ENCODE data around the gene THEM5.
"Not testable (repeated sequence)": the region's sequence is repeated elsewhere in the genome, so short reads cannot be mapped to it uniquely, and the experiment has no call there.

Gene THEM5

DNA sequence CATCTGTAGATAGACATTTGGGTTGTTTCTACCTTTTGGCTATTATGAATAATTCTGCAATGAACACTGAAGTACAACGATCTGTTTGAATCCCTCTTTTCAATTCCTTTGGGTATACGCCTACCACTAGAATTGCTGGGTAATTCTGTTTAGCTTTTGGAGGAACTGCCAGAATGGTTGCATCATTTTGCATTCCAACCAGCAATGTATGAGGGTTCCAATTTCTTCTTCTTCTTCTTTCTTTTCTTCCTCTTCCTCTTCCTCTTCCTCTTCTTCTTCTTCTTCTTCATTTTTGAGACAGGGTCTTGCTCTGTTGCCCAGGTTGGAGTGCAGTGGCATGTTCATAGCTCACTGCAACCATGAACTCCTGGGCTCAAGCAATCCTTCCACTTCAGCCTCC lies 13.8 kb upstream of the THEM5 start:
- no peak for DNase-seq

DNA sequence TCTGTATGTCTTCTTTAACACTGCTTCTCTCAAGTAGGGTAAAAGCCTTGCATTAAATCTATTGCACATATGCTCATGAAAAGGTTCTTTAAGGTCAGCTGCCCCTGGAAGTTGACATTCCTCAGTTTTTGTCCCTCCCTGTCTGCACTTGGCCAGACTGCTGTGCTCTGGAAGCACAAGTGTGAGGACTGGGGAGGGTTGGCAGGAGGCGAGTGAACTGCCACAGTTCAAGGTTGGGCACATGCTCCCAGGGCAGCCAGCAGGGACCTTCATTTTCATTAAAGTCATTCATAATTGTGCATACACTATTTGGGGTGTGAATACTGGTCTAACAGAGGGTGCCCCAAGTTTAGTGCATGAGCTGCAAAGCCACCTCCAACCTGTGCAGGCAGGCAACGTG lies 10.9 kb upstream of the THEM5 start:
- DNase-seq, result no peak

DNA sequence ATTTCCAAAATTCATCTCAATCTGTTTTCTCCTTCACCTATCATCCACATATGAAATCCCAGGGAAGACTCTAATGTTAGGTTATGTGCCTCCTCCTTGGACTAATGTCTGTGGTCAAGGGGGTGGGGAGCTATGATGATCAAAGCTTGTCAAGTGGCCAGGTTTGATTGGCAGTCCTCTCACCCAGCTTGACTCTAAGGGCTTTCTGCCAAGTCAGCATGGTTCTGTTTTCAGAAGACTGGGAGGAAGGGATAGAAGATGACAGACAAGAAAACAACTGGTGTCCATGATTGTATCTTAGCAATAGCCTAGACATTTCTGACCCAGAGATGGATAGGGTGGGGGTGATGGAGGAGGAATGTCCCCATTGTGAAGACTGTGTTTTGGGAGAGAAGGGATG lies 9.1 kb upstream of the THEM5 start:
- no peak for DNase-seq

DNA sequence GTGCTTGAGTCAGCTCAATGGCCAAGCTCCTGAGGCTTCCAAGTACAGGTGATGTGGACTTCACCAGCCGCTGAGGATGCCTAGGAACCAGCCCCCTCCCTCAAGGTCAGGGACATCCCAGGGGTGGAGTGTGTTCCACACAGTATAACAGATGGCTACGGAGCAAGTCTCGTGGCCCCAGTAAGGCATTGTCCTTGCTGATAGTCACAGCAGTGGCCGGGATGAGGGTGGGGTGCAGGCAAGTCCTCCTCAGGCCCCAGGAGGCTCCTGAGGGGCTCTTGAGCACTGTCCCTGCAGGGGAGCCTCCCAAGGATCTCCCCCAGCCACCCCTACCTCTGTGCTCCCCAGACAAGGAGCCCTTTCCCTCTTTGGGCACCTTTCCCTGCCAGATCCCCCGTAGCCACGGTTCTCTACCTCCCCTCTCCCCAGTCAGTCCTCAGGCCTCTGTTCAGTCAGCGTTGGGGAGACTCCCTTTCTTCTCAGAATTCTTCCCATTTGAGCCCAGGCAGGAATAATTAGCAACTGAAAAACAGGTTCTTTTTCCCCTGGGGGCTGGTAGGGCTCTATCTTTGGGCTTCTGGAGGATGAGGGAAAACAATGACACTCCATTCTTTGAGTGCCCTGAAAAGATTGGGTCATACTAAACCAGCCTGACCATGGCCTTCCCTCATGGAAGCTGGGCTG lies 7.1 kb upstream of the THEM5 start:
- DNase-seq, result no peak

DNA sequence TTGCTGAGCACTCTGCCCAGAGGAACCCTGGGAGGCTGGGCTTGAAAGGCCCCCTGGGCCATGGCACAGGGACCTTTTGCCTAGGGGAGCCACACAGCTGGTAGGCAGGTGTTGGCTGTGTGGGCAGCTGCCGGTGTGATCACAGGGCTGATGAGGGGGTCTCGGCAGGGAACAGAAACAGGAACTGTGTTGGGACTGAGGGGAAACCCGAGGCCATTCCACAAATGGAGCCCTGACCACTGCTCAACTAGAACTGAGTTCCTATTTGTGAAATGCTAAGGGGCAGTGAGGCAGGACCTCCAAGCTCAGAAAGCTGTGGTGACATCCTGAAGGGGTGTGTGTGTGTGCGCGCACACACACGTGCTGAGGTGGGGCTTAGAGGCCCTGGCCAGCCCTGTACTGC lies 6.4 kb upstream of the THEM5 start:
- no peak for DNase-seq

DNA sequence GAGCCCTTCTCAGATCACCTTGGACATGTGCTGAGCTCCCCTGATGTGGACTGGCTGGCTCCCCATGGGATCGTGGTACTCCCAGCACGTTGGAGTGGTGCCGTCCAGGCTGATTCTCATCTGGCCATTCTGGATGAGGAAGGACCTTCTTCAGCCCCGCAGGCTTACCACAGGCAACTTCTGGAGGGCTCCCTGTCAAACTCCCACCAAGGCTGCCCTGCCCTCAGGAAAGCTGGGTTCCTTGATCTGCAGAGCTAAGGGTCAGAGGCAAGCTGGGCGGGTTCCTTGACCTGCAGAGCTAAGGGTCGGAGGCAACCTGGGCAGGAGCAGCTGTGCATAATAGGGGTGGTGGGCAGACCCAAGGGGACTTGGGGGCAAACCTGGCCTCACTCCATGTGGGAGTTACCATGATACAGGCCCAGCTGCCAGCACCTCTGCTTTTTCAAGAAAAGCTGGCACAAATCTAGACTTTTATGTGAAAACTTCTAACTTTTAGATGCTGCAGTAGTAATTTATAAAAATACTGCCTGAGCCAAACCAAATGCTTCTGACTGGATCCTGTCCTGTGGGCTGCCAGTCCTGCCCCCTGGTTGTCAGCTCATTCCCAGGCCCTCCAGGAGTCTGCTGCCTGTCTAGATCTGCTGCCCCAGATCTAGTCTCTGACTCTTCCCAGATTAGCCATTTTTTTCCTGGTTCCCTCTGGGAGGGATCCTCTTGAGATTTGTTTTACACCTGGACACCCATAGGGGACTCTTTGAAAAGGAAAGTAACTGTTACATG lies 5.6 kb upstream of the THEM5 start:
- DNase-seq, result no peak

DNA sequence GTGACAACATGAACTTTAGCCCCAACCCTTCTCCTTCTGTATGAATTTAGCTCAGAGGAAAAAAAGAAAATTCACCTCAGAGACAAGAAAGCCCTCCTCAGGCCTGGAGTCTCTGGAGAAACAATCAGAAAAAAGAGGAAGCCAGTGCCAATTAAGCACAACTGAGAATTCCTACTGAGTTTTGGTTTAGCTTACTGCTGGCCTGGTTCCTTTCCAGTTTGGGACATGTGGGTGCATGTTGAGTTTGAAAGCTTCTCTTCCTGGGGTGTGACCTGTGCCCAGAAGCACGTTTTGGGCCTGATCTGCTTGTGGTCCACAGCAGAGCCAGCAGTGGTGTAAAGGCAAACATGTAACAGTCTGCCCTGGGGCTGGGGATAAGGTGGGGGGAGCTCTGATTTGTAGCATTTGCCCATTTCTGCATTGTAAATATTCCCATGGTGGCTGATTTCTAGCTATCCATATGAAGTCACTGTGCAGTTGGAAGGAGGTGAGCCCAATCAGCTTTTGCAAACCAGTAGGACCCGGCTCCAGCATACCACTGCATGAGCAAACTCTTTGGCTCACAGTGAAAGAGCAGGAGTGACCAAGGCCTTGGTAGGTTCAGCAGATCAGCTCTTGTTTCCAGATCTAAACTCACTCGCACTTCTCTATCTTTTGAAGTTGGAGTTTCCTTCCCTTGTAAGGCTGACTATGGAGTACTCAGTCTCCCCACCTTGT lies 4.7 kb upstream of the THEM5 start:
- DNase-seq, result no peak

DNA sequence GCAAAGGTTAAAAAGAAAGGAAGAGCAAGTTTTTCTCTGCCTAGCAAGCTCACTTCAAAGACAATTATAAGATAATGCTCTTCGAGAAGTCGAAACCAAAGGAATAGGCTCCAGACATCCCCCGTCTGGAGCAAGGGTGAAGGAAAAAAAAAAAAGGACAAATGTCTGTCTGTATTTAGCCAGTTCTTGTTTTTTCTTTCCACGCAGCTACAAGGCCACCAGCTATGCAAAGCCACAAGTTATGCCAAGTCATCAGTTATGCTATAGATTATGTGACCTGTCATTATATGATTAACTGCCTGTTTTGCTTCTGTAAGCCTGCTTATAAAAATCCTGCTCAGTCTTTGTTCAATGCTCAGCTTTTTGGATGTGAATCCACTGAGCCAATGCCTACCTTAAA lies 2.4 kb upstream of the THEM5 start:
- DNase-seq, result no peak

DNA sequence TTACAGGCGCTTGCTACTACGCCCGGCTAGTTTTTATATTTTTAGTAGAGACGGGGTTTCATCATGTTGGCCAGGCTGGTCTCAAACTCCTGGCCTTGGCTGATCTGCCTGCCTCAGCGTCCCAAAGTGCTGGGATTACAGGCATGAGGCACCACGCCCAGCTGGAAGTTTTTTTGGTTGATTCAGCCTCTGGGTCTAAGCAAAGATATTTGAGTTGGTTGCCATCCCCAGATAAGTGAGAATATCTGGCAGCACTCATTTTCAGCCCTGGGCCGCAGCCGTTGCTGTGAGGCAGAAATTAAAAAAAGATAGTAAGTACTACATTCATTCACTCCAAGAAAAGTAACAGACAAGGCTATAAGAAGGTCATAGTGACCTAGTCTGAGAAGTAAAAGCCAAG lies 2.0 kb upstream of the THEM5 start:
- DNase-seq, result not testable (repeated sequence)

DNA sequence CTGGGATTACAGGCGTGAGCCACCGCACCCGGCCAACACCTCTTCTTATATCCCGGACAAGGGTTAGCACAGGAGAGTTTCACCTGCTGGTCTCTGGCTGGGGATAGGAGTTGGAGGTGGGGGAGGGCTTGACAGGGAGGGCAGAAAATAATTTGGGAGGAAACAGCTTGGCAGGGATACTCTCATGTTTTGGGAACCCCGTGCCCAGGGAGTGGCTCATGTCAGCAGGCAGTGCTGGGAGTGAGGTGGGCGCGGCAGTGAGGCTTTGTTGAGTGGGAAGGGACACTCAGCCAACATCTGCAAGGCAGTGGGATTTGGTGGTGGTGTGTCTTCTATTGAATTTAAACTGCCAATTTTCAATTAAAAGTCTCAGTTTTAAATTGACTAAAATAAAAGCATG lies 1.1 kb upstream of the THEM5 start:
- DNase-seq, result no peak

DNA sequence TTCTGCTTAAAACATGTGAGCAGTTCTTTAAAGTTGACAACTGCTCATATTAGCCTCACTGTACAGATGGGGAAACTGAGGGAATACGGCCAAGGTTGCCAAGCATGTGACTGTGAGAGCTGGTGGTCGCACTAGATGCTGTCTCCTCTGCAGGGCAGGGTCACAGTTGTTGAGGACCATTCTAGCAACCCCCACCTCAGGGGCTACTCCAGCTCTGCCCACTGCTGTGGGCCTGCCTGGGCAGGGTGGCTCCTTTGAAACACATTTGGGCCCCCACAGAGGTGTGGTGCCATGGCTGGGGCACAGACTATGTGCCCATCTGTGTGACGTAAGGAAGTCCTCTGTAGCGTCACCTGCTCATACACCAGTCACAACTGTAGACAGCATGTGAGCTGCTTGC lies 779 bp downstream of the THEM5 start:
- no peak for DNase-seq

DNA sequence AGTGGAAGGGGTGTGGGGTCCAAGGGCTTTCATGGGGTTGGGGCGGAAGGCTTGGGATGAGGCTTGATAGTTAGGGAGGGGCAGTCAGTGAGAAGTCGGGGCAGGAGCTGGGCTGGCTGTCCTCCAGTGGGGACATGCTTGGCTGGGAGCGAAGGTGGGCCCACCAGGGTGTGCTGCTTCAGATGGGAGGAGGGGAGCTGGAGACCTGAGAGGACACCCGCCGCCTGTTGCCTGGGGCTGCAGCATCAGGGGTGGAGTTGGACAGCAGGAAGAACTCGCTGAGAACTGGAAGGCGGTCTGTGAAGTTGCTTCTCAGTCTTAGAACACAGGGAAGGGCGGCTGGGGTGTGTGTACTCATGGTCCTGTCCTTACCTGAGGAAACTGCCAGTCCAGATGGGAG lies 1.6 kb downstream of the THEM5 start:
- DNase-seq, result no peak

DNA sequence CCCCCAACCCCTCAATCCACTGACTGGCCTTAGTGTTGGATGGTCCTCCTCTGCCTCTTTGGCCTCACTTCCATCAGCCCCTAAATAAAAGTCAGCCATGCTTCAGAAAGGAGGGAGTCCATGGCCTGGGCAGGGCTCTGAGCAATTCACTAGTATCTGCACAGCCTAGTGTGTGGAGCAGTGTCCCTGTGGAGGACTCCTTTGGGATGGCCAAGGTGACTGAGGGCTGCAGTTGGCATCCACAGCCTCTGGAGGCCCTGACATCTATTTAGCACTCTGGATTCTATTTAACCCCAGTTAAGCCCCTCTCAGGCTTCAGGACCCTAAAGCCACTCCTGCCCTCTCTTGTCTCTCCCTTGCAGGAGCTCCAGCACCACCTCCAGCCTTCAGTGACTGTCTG lies 3.6 kb downstream of the THEM5 start:
- no peak for DNase-seq

DNA sequence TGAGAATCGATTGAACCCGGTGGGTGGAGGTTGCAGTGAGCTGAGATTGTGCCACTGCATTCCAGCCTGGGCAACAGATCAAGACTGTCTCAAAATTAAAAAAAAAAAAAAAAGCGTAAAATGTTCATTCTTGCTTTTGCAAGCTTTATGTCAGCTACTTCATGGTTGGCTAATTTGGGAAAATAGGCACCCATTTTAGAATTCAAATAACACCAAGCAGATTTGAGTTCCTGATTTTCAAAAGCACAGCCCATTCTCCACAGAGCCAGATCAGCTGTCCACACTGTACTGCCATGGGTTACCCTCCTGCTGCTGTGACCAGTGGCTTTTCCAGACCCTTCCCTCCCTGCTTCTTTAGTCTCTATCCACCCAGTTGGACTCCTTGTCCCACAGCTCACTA lies 4.4 kb downstream of the THEM5 start:
- no peak for DNase-seq

DNA sequence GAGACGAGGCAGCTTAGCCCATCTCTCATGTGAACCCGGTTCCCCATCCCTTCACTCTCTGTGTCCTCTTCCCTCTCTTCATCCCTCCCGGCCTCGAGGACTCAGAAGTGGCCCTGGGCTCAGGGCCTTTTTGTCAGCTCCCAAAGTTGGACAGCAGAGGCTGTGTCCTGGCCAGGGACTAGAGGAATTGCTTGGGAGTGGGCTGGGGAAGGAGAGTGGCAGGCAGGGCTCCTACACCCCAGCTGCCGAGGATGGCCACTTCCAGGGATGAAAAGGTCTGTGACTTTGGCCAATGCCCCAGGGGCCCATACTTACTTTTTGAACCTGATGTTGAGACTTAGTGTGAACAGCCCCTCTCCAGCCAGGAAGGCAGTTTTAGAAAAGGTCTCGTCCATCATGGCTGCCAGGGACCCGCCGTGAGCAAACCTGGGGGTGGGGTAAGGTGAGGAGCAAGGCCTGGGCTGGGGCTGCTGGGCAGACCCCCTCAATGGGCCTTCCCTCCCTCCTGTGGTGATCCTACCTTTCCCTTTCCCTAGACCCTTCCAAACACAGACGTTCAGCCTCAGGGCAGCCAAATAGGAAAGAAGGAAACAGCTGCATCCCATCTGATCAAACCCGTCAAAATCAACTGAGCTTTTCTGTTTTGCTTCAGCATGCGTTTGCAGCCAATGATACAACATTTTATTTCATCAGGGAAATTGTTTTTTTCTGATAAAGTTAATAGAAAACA lies 5.5 kb downstream of the THEM5 start:
- no peak for DNase-seq

DNA sequence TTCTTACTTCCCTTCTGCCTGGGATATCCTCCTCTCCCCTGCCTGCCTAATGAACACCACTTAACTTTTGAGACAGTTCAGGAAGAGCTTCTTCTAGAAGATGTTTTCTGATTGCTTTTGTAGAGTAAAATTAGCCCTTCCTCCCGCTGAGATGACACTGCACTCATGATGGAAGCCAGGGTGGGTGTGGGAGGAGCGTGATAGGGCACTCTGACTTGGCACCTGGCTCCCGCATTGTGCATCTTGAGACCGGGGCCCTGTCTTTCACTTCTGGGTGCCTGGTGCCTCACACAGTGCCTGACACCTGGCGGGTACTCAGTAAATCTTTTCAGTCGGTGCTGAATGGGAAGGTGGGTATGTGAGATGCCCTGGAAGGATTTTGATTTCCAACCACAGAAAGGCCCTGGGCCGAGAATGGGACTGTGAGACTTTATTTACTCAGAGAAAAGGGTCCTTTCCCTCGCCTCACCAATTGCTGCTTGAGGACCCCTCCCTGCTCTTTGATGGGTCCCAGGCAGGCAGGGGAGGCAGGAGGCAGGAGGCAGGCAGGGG lies 6.8 kb downstream of the THEM5 start:
- no peak for DNase-seq

DNA sequence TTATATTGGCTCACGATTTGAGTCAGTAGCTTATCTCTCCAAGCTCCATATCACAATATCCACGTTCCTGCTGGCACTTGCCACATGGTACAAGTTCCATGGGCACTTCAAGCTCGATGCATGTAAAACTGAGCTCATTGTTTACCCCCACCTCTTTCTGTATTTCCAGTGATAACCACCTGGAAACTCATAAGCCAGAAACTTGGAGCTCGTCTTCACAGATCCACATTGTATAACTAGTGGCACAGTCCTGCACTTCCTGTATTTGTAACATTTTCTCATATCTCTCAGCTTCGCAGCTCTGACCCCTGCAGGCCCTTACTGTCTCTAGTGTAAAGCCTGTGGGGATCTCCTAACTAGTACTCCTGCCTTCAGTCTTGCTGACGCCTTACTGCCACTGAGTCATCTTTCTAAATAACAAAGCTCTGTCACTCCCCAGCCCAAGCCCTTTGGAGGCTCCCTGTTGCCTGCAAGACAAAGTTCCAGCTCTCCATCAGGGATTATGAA lies 7.4 kb downstream of the THEM5 start:
- DNase-seq, result no peak

DNA sequence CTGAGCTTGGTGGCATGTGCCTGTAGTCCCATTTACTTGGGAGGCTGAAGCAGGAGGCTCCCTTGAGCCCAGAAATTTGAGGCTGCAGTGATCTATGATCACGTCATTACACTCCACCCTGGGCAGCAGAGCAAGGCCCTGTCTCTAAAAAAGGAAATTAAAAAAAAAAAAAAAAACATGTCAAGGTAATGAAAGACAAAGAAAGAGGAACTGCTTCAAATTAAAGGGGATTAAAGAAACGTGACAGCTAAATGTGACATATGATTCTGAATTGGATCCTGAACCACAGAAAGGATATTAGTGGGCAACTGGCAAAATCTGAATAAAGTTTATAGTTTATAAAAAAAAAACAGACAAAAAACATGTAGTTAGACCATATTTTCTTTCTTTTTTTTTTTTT lies 10.1 kb downstream of the THEM5 start:
- DNase-seq, result no peak

DNA sequence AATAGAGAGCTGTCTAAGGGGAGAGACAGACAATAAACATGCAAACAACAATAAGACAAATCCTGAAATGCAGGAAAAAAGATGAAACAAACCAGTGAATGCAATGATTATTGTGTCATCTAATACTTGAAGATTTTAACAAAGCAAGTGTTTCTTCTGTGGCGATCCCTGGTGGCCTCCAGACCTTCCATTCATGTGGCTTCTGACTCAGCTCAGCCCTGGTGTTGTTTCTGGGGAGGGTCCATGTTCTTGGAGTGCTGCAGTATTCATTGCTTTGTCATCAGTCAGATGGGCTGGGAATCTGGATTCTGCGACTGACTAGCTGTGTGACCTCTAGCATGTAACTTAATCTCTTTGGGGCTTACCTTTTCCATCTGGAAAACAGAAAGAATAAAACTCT lies 12.4 kb downstream of the THEM5 start:
- no peak for DNase-seq

DNA sequence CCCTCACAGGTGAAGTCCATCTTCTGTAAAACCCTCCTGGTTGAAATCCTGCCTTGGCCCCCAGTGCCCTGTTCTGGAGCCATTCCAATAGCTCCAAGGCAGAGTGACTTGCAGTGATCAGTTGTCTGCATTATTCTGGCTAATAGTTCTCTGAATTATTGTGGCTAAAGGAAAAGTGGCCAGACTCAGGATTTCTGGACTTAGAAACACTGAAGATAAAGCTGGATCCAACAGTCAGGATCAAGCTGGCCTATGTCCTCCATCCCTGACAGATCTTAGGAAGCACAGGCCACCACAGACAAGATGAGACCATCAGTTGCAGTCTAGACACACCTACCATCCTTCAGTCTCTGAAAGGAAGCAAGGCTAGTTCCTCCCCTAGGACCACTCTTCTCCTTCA lies 13.1 kb downstream of the THEM5 start:
- no peak for DNase-seq

DNA sequence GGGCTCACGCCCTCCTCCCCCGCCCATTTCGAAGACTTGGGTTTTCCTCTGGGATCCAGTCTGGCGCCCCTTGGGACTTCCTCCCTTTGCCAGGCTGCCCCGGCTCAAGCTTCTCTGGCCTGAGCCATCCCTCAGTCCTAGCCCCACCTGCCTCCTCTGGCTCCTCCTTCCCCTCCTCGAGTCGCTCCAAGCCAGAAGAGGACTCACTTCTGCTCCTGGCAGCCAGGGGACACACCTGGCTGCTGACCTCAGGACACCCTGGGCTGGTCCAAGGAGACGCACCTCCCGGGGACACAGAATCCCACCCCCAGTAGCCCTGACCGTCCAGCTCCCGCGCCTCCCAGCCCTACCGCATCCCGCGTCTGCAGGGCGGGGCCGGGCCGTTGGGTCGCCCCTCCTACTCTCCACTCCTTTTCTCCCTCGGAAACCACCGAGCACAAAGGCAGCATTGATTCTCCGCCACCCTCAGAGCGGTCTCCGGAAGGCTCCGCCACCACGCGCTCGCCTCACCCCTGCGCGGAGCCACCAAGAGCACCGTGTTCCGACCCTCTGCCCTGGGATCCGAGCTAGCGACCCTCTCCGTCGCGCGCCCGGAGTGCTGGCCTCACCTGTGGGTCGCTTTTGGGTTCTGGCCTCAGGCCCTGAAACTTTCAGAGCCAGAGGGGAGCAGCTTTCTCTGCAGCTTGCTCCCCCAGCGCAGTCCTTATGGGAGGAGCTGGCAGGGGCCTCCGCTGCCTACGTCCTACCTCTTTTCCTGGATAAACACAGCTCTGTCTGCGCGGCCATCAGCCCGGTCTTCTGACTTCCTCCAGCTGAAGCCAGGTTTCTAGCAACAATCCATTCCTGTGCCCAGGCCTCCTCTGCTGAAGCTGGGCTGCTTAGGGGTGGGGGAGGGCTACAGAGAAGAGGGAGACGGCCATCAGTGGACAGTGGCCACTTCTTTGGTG lies 13.8 kb downstream of the THEM5 start, which contains the start of gene C2CD4D:
Gene C2CD4D, minus strand, starts transcription at position 364 of the 947 bp plus-strand sequence. CDS start 831 bp downstream, outside the sequence.
- DNase-seq, result no peak

DNA sequence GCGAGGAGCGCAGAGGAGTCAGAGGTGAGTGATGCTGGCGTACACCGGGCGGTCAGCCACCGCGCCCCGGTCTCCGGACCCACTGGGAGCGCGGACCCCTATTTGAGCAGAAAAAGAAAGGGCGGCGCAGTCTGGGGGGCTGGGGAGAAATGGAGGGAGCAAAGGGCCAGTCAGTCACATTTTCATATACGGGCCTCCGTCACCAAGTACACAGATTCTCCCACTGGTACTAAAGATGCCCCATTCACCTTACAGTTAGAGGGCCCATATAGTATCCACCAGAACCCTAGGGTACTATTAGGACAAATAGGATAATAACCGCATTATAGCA lies 14.5 kb downstream of the THEM5 start:
- DNase-seq, result no peak

Measured in AML-193 (cell line).